Glutamatergic neuron (in vitro differentiated cells): ENCODE results near the gene CLDN19. TPM values are rescaled to one million over a fixed set of nuclear protein-coding genes. Genes with fewer than 3 reads are reported as not detected.

Experiments
- DNase-seq: peaks from one replicate; pipeline ENCODE4 v3.0.0; 2022
- H3K27ac Mint-ChIP-seq: one replicate; pipeline ENCODE4 v1.8.0; 2020; ENCODE audit warnings: mild to moderate bottlenecking, mixed read lengths, inconsistent platforms; ENCODE audit not compliant: unreplicated experiment
- H3K27me3 Mint-ChIP-seq: one replicate; pipeline ENCODE4 v1.8.0; 2020; ENCODE audit warnings: mild to moderate bottlenecking, moderate library complexity, mixed read lengths, inconsistent platforms; ENCODE audit not compliant: unreplicated experiment
- H3K36me3 Mint-ChIP-seq: one replicate; pipeline ENCODE4 v1.8.0; 2020; ENCODE audit warnings: mild to moderate bottlenecking, mixed read lengths, inconsistent platforms; ENCODE audit not compliant: unreplicated experiment
- H3K4me1 Mint-ChIP-seq: one replicate; pipeline ENCODE4 v1.8.0; 2020; ENCODE audit warnings: mild to moderate bottlenecking, low read depth, mixed read lengths, inconsistent platforms; ENCODE audit not compliant: unreplicated experiment
- H3K4me3 Mint-ChIP-seq: one replicate; pipeline ENCODE4 v1.8.0; 2020; ENCODE audit warnings: mild to moderate bottlenecking, mixed read lengths, inconsistent platforms; ENCODE audit not compliant: unreplicated experiment
- H3K9me3 Mint-ChIP-seq: one replicate; pipeline ENCODE4 v1.8.0; 2020; ENCODE audit warnings: mild to moderate bottlenecking, moderate library complexity, mixed read lengths, inconsistent platforms; ENCODE audit not compliant: unreplicated experiment
- CTCF ChIP-seq: fragments of 200-600 bp; sonication (generic); IDR thresholded peaks from one replicate; pipeline ENCODE4 v1.5.0; 2021; ENCODE audit not compliant: partially characterized antibody, unreplicated experiment
- total RNA-seq: library from RNA; stranded (reverse); fragmentation: NEBNext Ultra II Directional; extraction: Animal tissue kit (Norgen Biotek cat#: 25700); gene quantifications from one replicate; pipeline ENCODE4 v1.2.1, GENCODE V29; 2021; ENCODE audit not compliant: unreplicated experiment

CLDN19 gene
- total RNA-seq, 1 donor from 2014 or later, result not detected

DNA sequence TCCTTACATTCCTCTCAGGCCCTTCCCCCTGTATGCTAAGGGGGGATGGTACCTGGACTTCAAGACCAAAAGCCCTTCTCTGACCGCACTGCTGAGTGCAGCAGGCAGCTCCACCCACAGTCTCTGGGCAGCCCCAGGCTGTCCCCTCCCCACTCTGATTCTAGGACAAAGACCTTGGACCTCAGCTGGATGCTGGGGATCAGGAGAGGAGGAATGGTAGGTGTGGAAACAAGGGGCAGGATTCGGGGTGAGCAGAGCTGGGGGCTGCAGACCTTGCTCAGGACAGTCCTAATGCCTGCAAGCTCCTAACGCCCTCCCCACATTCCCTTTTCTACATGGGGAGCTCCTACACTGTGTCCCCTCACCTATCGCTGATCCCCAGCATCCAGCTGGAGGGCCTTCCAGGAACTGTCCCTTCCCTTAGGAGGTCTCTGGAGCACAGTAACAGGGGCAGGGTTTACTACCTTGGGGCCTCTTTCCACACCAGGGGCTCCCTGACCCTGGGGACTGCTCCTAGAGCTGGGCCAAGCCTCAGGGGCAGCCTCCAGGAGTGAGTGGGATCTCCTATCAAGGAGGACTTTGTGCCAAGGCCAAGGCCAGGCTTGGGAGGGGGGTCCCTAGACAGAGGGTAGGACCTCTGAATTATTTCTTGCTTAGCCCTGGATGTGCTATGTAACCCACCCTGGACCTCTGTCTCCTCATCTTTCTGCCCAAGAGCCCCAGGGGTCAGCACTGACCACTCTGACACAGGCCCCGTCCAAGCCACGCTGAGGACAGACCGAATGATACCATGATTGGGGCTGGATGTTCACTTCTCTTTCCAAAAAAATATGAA is 5.6 kb downstream of the CLDN19 start:
- Mint-ChIP-seq H3K27ac (no peak overlapping the region), H3K4me3 (no peak overlapping the region), H3K36me3 (no peaks in the 10 kb centered on the region), H3K27me3 (peaks cover 4% of the 10 kb centered on the region), H3K9me3 (peaks cover 2% of the 10 kb centered on the region), H3K4me1 (no peaks in the 10 kb centered on the region)
- no peak for TF ChIP-seq CTCF
- DNase-seq, result no peak

GRCh38 chr1:42733415-42734200 is 6.4 kb downstream of the CLDN19 start:
- Mint-ChIP-seq H3K4me1 (no peaks in the 10 kb centered on the region), H3K27ac (no peak overlapping the region), H3K4me3 (no peak overlapping the region), H3K27me3 (peaks cover 4% of the 10 kb centered on the region), H3K9me3 (peaks cover 2% of the 10 kb centered on the region), H3K36me3 (no peaks in the 10 kb centered on the region)
- DNase-seq, result no peak
- TF ChIP-seq CTCF, result no peak

DNA sequence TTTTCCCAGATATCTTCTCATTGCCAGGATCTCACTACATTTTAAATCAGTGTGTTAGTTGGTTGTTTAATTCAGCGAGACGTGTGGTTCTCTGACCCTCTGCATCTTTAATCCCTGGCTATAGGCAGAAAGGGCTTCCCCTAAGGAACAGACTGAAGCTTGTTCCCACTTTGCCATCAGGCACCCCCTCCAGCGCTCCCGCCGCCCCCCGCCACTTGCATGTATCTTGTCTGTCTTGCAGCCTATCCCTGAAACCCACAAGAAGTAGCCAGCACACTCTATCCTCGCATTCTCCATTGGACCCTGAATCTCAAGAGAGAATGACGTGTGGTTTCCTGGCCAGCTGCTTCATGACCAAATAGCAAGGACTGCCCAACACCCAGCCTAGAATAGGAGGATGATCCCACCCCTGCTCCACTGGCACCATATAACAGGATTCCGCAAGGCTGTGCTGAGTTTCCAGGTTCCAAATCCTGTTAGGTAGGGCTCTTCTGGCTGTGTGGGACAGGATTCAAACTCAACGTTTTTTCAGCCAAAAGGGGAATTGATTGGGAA is 7.8 kb downstream of the CLDN19 start:
- no peaks in the 10 kb centered on the region for H3K36me3 Mint-ChIP-seq
- H3K9me3 Mint-ChIP-seq, result peaks cover 2% of the 10 kb centered on the region
- peaks cover 4% of the 10 kb centered on the region for H3K27me3 Mint-ChIP-seq
- TF ChIP-seq CTCF, result no peak
- H3K4me3 Mint-ChIP-seq, result no peak overlapping the region
- DNase-seq, result no peak
- no peaks in the 10 kb centered on the region for H3K4me1 Mint-ChIP-seq
- no peak overlapping the region for H3K27ac Mint-ChIP-seq

DNA sequence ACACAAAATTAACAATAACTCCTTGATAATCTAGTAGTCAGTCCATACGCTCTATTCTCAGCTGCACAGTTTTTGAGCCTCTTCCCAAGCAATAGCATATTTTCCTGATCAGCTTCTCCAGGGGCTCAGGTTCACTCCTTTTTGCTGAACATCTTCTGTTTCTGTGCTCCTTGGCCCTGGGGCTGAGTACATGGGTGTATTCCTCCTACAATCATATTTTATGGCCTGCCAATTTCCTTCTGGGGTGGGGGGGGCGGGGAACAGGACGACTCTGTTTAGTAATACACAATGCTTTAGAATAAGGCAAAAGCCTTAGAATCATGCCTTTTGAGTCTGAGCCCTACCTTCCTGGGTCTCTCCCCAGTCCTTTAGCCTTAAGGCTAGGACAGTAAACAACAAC is 8.5 kb downstream of the CLDN19 start:
- Mint-ChIP-seq H3K4me1 (no peaks in the 10 kb centered on the region), H3K27ac (no peak overlapping the region), H3K27me3 (peaks cover 2% of the 10 kb centered on the region), H3K36me3 (no peaks in the 10 kb centered on the region), H3K4me3 (no peak overlapping the region), H3K9me3 (peaks cover 2% of the 10 kb centered on the region)
- TF ChIP-seq CTCF, result no peak
- no peak for DNase-seq
